Hematopoietic multipotent progenitor cell treated with erythropoietin and hydrocortisone succinate and interleukin-3 and kit ligand, for 8 days (in vitro differentiated cells): ENCODE measurements around the gene ZNF414.
"Not testable (repeated sequence)": the region's sequence is repeated elsewhere in the genome, so short reads cannot be mapped to it uniquely, and the experiment has no call there.

Experiments used
- DNase-seq: peaks from one replicate; pipeline ENCODE4 v3.0.0-alpha.2; 2015

ZNF414 gene, protein sequence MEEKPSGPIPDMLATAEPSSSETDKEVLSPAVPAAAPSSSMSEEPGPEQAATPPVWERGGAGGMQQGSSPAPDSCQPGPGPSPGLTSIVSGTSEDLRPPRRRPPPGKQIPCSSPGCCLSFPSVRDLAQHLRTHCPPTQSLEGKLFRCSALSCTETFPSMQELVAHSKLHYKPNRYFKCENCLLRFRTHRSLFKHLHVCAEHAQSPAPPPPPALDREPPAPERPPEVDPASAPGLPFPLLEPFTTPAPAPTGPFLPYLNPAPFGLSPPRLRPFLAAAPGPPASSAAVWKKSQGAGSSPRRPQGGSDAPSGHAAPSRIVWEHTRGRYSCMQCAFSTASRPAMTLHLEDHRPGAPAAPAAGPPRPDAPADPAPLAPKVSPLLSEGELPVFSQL

DNA sequence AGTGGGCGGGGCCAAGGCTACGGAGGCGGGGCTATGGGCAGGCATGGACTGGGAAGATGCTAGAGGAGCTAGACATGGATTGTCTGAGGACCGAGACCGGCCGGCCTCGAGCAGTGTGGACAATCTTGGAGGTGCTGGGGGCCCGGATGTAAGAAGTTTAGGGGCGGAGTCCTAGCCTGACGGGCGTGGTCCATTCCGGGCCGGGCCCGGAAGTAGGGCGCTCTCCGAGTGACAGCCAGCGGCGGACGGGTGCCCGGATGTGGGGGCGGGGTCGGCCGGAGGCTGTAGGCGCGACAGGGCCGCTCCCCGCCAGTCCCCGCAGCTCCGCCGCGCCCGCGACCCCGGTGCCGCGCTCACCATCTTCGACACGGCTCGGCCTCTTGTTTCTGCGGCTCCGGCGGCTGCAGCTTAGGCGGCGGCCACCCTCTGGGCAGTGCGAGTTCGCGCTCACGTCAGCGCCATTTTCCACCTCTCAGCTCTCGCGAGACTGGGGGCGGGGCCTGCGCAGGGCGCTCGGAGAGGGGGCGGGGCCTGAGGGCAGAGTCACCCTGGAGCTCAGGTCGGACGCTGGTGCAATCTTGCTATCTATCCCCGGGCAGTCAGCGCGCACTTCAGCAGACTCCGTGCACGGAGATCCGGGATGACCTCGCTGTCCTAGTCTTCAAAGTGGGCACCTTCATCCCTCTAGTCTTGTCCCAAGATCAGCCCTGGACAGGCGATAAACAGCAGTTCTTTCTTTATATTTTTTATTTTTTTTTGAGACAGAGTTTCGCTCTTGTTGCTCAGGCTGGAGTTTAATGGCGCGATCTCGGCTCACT is at the start of gene ZNF414:
Gene ZNF414, minus strand, starts transcription at position 481 of the 818 bp plus-strand sequence. Its CDS starts 121 bp downstream, at position 360.
- peak; percentile 96 for DNase-seq

DNA sequence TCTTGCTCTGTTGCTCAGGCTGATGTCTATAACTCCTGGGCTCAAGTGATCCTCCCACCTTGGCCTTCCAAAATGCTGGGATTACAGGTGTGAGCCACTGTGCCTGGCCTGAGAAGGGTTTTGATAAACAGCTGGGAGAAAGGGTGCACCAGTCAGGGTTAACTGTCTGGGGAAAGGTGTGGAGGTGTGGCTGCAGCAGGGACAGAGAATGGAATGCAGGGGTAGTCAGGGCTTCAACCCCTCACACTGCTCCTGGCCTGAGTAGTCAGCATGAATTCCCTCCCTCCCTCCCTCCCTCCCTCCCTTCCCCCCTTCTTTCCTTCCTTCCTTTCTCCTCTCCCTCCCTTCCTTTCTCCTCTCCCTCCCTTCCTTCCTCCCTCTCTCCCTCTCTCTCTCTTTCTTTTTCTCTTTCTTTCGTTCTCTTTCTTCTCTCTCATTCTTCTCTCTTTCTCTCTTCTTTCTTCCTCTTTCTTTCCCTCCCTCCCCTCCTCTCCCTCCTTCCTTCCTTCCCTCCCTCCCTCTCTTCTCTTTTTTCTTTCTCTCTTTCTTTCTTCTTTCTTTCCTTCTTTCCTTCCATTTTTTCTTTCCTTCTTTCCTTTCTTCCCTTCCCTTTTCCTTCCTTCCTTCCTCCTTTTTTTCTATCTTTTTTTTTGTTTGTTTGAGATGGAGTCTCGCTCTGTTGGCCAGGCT is 47.3 kb upstream of the ZNF414 start:
- DNase-seq, result no peak

DNA sequence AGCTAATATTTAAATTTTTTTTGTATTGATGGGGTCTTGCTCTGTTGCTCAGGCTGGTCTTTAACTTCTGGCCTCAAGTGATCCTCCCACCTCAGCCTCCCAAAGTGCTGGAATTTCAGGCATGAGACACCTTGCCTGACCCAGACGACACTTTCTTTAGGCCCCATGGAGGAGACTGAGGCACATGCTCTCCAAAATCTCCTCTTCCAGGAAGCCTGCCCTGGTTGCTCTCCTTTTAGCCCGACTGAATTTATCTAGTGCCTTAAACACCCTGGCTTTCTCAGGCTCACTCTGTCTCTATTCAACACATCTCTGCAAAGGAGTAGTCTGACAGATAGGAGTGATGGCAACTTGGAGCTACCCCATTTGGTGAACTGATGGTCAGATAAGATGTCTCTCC is 44.4 kb upstream of the ZNF414 start:
- DNase-seq, result no peak

DNA sequence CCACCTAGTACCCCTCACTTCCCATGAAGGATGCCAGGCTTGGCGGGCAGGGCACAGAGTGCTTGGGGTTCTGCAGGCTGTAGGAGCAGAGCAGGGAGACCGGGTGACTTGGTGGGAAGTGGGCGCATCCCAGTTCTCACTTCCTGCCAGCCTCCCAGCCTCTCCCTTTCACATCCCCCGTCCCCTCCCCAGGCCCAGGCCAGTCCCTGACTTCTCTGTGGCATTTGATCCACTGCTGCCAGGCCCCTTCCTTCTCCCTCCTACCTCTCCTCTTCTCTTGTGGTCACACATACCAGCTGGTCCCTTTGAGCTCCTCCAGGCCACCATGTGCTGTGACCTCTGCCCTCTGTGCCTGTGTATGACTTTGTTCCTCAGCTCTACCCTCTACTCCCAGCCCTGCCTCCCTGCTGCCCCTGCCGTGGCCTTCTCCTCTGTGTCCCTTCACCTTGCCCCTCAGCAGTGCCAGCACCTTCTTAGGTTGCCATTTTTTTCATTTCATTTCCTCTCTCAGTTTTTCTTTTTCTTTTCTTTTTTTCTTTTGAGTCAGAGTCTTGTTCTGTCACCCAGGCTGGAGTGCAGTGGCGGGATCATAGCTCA is 43.8 kb upstream of the ZNF414 start:
- DNase-seq, result no peak

DNA sequence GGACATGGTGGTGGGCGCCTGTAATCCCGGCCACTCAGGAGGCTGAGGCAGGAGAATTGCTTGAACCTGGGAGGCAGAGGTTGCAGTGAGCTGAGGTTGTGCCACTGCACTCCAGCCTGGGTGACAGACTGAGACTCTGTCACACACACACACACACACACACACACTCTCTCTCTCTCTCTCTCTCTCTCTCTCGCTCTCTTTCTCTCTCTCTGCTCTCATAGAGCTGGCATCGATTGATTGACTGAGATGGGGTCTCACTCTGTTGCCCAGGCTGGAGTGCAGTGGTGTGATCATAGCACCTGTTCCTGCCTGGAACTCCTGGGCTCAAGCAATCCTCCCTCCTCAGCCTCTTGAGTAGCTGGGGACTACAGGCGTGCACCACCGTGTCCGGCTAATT is 39.8 kb upstream of the ZNF414 start:
- DNase-seq, result not testable (repeated sequence)

DNA sequence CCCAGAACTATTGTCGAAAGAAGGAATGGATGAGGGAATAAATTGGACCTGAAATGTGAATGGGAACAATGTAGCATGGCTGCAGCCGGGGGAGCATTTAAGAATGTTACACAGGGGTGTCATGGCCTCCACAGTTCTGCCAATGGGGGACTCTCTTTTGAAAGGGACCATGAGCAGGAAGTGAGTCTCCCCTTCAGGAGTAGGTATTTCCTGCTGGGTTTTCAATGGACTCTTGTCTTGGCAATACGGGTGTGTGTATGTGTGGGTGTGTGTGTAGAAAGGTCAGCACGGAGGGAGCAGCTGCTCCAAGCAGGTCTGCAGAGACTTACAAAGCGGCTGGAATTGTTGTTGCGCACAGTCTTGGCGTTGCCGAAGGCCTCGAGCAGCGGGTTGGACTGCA is 38.8 kb upstream of the ZNF414 start:
- peak; percentile 56 for DNase-seq

- no peak for DNase-seq
Measured at GRCh38 chr19:8550070-8550469, 36.1 kb upstream of the ZNF414 start.

- no peak for DNase-seq
Measured at GRCh38 chr19:8545743-8546142, 31.8 kb upstream of the ZNF414 start.

- no peak for DNase-seq
Measured at GRCh38 chr19:8544168-8544567, 30.2 kb upstream of the ZNF414 start.

DNA sequence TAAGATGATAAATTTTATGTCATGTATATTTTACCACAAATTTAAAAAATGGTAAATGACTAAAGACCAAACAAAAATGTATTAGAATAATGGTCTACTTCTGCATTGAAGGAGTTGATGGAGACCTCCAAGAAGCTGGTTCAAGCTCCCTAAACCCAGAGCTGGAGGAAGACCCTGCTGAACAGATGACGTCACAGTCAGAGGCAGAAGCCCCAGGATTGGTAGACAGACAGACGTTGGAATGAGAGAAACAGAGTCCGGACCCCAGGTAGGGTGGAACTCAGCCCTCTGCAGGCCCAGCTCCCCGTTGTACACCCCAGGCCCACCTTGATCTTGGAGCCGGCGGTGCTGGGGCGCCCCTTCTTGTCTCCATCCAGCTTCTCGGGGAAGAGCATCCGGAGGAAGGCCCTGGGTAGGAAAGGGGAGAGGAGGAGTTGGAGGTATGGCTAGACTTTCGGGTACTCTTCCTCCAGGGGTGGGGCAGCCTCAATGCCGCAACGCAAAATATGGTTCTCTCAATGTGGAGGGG is 25.7 kb upstream of the ZNF414 start:
- DNase-seq, result no peak

GRCh38 chr19:8537099-8537498 is 23.1 kb upstream of the ZNF414 start:
- no peak for DNase-seq

GRCh38 chr19:8536282-8536681 is 22.3 kb upstream of the ZNF414 start:
- DNase-seq, result no peak

DNA sequence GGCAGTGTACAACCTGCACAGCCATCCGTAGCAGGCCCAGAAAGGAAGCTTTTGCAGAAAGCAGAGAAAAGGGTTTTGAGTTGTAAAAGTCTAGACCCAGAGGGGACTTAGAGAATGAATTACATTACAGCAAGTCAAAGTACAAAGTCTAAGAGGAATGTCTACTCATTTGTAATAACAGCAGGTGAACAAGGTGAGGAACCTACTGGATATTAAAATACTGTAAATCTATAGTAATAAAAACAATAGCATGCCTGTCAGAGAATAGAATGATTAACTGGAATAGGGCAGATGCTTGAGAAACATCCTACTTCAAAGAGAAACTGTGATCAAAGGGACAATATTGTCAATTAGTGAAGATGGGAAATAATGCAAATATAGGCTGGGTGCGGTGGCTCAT is 18.3 kb upstream of the ZNF414 start:
- no peak for DNase-seq

DNA sequence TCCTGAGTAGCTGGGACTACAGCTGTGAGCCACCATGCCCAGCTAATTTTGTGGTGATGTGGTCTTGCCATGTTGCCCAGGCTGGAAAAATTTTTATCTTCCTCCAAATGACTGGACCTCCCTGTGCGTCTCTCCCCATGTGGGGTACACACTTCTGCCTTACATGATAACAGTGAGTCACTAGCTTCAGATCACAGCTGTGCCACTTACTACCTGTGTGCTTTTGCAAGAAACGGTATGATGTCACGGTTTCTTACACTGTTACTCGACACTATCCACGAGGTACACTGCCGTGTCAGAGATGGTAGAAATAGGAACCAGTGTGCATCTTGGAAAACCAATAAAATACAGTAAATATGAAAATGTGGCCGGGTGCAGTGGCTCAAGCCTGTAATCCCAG is 17.5 kb upstream of the ZNF414 start:
- peak; percentile 8 for DNase-seq

GRCh38 chr19:8530061-8530679 is 16.2 kb upstream of the ZNF414 start:
- no peak for DNase-seq

GRCh38 chr19:8529369-8530006 is 15.5 kb upstream of the ZNF414 start:
- no peak for DNase-seq

DNA sequence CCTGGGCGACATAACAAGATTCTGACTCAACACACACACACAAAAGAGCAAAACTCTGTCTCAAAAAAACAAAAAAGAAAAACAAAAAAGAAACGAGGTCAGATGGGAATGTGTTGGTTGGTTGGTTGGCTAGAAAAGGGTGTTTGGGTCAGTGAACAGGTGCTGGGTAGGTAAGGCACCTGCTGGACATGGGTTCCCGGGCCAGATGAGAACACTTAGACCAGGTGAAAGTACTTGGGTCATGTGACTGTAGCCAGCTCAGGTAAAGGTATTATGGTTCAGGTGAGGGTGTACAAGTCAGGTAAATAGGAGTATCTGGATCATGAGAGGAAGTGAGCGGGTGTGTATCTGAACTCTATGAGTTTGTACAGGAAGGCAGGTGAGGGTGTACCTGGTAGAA is 14.5 kb upstream of the ZNF414 start:
- no peak for DNase-seq

DNA sequence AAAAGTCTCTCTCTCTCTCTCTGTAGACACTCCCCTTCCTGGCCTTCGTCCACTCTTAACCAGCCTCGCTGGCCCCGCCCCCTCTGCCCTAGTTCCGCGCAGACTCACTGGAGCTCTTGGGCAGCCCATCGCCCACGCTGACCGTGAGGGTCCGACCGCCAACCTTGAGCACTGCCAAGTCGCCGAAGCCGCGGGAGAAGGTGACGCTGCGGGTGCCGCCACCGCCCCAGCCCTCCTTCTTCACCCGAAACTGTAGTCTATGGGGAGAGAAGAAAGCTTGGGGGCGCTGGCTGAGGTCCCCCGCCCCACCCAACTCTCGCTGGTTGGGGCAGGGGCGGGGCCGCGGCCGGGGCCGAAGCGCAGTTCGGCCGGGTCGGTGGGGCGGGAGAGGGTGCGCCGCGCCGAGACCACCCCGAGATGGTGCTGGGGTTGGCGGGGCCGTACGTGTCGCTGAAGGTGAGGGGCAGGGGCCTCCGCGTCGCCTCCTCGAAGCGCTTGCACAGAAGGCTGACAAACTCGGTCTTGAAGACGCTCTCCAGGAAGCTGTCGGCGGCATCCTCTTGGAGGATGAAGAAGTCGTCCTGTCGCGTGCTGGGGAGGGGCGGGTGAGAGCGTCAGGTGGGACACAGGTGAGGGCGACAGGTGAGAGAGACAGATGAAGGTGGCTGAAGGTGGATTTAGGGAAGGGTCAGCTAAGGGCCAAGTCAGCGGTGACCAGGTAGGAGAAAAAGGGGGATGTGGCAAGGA is 12.6 kb upstream of the ZNF414 start:
- DNase-seq, result peak; percentile 28

DNA sequence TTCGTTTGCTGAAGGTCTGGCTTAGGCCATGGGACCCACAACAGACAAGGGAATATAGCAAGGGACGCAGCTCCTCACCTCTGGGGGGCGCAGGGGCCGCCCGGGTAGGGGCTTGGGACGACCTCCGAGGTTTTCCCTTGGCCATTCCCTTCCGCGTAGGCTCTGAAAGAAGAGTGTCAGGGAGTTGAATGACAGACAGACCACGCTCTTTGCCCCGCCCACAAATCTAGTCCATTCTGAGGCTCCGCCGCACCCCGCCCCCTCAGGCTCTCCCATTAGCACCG is 11.4 kb upstream of the ZNF414 start:
- no peak for DNase-seq

DNA sequence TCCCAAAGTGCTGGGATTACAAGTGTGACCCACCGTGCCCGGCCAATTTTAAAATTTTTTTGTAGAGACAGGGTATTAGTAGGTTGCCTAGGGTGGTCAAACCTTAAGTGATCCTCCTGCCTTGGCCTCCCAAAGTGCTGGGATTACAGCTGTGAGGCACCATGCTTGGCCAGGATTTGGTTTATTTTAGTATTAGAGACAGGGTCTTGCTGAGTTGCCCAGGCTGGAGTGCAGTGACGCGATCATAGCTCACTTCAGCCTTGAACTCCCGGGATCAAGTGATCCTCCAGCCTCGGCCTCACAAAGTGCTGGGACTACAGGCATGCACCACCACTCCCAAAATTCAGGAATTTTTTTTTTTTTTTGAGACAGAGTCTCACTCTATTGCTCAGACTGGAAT is 5.4 kb upstream of the ZNF414 start:
- no peak for DNase-seq

- DNase-seq, result no peak
Measured at GRCh38 chr19:8518536-8518935, 4.6 kb upstream of the ZNF414 start.
